GM13976 (cell line): ENCODE data around the gene TYROBP.

Experiments
- DNase-seq: peaks from one replicate; pipeline ENCODE4 v3.0.0; 2012; ENCODE audit warnings: low spot score
- in situ Hi-C: fragments of 300-500 bp; cut with MboI; formaldehyde crosslinking; loops from one replicate; pipeline ENCODE4 v1.12.0; 2022; ENCODE audit warnings: low sequenced_read_pairs, mixed read lengths, inconsistent platforms; ENCODE audit not compliant: unreplicated experiment
- TF ChIP-seq, protein P1 (sequence below): IDR thresholded peaks from 2 replicates; pipeline ENCODE4 v1.5.1; 2012; ENCODE audit warnings: borderline replicate concordance, mild to moderate bottlenecking; ENCODE audit not compliant: insufficient read depth; ENCODE audit errors: extremely low read depth, missing control alignments, control extremely low read depth

Gene TYROBP

DNA sequence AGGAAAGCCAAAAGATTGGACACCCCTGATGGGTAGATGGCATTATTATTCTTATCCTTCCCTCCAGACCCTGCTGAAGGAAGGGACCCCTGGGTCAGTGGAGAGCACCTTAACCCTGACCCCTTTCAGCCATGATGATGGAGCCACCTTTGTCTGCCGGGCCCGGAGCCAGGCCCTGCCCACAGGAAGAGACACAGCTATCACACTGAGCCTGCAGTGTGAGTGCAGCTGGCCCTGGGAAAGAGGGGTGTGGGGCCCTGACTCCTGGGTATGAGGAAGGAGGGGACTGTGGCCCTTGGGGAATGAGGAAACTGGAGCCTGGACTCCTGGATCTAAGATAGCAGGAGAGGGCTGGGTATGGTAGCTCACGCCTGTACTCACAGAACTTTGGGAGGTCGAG lies 48.7 kb downstream of the TYROBP start:
- DNase-seq: no peak
- in situ Hi-C loops: no loop called here
- TF ChIP-seq, protein P1, sequence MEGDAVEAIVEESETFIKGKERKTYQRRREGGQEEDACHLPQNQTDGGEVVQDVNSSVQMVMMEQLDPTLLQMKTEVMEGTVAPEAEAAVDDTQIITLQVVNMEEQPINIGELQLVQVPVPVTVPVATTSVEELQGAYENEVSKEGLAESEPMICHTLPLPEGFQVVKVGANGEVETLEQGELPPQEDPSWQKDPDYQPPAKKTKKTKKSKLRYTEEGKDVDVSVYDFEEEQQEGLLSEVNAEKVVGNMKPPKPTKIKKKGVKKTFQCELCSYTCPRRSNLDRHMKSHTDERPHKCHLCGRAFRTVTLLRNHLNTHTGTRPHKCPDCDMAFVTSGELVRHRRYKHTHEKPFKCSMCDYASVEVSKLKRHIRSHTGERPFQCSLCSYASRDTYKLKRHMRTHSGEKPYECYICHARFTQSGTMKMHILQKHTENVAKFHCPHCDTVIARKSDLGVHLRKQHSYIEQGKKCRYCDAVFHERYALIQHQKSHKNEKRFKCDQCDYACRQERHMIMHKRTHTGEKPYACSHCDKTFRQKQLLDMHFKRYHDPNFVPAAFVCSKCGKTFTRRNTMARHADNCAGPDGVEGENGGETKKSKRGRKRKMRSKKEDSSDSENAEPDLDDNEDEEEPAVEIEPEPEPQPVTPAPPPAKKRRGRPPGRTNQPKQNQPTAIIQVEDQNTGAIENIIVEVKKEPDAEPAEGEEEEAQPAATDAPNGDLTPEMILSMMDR: no peak

DNA sequence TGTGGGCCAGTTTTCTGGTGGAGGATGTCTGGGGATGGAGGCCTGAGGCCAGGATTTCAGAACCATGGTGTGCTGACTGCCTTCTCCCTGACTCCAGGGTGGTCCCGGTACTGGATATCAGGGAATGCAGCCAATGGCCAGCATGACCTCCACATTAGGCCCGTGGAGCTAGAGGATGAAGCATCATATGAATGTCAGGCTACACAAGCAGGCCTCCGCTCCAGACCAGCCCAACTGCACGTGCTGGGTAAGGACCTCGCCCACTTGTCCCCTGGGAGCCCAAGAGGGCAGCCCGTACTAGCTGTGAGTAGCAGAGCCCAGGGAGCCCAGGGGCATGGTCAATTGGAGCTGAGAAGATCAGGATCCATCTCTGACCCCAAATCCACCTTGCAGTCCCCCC lies 49.8 kb downstream of the TYROBP start:
- no peak for DNase-seq
- in situ Hi-C loops: no loop called here

DNA sequence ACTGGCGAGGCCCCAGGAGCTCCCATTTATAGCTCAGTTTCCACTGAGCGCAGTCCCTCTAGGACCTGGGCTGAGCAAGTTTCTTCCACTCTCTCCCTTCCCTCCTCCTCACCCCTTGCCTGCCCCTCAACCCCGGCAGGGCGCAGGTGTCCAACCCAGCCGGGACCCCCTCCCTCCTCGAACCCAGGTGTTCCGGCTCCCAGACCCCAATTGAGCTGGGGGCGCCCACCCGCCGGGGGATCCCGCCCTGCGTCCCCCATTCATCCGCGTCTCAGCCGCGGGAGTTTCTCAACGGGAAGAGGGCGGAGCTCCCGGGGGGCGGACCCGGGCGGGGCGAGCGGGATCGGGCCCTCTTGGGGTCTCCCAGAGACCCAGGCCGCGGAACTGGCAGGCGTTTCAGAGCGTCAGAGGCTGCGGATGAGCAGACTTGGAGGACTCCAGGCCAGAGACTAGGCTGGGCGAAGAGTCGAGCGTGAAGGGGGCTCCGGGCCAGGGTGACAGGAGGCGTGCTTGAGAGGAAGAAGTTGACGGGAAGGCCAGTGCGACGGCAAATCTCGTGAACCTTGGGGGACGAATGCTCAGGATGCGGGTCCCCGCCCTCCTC lies 51.4 kb downstream of the TYROBP start, which contains the start of gene KIRREL2:
TSS of gene KIRREL2 (plus strand) at position 366 of the 604 bp plus-strand sequence. CDS start at position 575, 209 bp downstream.
- TF ChIP-seq, protein P1: no peak
- in situ Hi-C loops: no loop called here
- peak; percentile 73 for DNase-seq

More for the DNA sequence above, 49.8 kb downstream of the TYROBP start:
- TF ChIP-seq, protein P1: no peak
